Subcutaneous adipose tissue (tissue), 4 donors: ENCODE results near the gene GPBP1L1. TPM values are rescaled to one million over a fixed set of nuclear protein-coding genes. Genes with fewer than 3 reads are reported as not detected.

ENCODE experiments used
- total RNA-seq, 4 donors: library from RNA; depleted of rRNA; stranded (reverse); fragments of >200 nt; gene quantifications; one replicate each; pipeline ENCODE4 v1.1.0, GENCODE V29; 2016
- TF ChIP-seq, protein P1 (sequence below): fragments of 450-650 bp; IDR thresholded peaks from one replicate; pipeline ENCODE4 v1.5.1; 2016; ENCODE audit warnings: low read depth, mild to moderate bottlenecking, control low read depth, antibody characterized with exemption, moderate library complexity

The GPBP1L1 gene
- total RNA-seq, 4 donors from 2014 or later, result 85.3 to 124 (median 109) TPM

DNA sequence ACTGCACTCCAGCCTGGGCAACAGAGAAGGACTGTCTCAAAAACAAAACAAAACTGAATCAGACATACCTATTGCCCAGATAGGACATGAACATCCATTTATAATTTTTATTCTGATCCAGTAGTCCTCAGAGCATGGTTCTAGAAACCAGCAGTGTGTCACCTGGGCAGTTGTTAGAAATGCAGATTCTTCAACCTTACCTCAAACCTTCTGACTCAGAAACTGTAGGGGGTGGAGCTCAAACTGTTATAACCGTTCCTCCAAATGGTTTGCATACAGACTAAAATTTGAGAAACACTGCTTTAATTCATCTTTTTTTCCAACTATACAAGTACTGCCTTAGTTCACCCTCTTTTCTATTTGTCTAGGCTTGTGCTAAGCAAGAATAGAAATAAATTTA is 96.5 kb downstream of the GPBP1L1 start:
- TF ChIP-seq, protein P1, sequence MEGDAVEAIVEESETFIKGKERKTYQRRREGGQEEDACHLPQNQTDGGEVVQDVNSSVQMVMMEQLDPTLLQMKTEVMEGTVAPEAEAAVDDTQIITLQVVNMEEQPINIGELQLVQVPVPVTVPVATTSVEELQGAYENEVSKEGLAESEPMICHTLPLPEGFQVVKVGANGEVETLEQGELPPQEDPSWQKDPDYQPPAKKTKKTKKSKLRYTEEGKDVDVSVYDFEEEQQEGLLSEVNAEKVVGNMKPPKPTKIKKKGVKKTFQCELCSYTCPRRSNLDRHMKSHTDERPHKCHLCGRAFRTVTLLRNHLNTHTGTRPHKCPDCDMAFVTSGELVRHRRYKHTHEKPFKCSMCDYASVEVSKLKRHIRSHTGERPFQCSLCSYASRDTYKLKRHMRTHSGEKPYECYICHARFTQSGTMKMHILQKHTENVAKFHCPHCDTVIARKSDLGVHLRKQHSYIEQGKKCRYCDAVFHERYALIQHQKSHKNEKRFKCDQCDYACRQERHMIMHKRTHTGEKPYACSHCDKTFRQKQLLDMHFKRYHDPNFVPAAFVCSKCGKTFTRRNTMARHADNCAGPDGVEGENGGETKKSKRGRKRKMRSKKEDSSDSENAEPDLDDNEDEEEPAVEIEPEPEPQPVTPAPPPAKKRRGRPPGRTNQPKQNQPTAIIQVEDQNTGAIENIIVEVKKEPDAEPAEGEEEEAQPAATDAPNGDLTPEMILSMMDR, result no peak

DNA sequence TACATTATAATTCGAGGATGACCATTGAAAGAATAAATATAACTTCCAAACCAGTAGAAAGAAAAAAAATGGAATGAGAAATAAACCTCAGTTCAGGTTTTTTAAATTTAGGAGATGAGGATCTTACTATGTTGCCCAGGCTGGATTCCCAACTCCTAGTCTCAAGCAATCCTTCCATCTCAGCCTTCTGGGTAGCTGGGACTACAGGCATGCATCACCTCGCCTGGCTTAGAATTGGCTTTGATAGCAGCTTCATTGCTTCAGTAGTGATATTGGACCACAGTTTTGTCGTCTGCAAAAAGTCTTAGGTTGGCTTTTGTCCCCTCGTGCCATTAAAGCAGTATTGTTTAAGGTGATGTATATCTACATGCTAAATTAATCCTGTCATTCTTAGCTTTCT is 99.6 kb downstream of the GPBP1L1 start:
- TF ChIP-seq, protein P1, result no peak

DNA sequence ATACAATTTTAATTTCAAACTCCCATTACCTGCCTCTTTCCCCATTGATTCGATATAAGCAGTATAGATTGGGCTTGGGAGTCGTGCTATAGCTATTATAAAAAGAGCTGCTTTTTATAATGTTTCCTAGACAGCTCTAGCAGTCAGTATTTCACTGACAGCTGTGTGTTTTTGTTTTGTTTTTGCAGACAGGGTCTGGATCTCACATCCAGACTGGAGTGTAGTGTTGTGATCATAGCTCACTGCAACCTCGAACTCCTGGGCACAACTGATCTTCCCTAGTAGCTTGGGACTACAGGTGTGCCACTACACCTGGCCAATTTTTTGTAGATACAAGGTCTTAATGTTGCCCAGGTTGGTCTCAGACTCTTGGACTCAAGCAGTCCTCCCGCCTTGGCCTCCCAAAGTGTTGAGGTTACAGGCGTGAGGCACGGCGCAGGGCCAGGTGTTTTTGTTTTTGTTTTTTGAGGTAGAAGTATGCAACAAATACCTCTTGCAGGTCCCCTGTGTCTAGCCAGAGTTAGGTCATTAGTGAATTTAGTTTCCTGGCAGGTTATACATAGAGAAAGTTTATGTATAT is 100.7 kb downstream of the GPBP1L1 start:
- TF ChIP-seq, protein P1, result no peak

DNA sequence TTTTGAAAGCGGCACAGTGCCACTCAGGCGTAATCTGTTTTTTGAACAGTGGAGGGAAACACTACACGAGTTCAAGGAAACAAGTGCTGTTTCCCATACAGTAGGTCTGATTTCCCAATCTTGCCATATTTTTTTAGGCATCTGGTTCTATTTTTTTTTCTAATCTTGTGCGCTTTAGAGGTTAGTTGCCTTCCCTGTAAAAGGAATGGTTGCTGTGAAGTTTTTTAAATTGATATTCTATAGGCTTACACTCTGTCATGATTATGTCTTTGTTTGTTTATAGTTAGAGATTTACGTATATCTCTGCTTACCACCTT is 101.3 kb downstream of the GPBP1L1 start:
- TF ChIP-seq, protein P1, result no peak

DNA sequence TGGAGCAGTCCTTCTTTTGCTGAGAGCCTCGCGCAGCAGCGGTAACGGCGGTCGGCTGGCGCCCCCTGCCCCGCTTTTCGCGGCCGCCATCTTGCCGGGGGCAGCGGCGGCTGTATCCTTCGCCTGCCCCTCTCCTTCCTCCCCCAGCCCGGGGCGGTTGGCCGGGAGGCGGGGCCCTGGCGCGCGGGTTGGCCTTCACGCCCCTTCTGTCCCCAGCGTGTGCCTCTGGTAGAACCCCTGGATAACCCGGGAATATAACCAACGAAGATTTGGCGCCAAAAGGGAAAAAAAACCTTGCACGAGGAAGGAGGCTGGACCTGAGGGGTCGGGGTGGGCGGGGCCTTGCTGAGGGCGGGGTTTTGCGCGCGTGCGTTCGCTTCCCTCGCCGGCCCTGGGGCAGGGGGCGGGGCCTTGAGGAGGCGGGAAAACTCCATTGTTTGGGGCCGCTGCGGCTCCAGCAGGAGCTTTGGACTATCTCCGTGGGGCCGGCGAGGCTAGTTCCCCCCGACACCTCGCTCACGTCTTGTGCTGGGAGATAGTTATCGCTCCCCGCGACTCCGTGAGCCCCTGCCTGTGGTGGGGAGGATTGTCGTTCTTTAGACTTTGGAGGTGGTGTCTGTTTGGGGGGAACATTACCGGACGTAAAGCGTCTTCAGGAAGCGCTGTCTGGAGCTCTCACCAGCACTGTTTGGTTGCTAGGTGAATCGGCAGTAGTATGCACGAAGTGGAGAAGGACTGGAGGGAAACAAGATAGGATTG is 101.8 kb downstream of the GPBP1L1 start:
- TF ChIP-seq, protein P1, result no peak

DNA sequence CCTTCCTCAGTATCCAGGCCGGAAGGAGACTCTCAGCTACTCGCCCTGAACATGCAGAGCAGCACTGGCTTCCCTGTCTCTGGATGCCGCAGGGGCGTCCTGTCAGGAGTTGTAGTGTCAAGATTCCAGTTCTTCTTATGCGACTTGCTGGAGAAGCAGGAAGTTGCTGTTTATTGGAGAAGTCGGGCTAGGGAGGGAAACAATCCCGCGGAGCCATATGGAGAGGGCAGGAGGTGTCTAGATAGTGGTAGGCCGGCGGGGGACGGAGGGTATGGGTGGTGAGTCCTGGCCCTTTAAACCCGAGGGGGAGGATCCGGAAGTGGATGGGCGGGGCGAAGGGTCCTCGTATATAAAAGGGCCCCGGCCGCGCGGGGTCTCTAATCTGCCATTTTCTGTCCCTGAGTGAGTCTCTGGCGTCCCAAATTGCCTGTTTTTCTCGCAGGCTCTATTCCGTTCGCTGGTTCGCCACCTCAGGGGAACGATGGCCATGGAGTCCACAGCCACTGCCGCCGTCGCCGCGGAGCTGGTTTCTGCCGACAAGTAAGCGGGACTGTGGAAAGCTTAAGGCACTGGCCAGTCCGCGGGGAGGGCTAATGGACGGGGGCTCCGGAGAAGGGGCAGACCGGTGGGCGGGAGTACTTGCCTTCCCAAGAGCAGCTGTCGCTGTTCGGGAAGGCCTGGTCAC is 102.5 kb downstream of the GPBP1L1 start, which contains the start of gene NASP:
TSS of gene NASP (plus strand) at position 376 of the 685 bp plus-strand sequence. CDS start at position 482, 106 bp downstream.
- TF ChIP-seq, protein P1, result no peak

DNA sequence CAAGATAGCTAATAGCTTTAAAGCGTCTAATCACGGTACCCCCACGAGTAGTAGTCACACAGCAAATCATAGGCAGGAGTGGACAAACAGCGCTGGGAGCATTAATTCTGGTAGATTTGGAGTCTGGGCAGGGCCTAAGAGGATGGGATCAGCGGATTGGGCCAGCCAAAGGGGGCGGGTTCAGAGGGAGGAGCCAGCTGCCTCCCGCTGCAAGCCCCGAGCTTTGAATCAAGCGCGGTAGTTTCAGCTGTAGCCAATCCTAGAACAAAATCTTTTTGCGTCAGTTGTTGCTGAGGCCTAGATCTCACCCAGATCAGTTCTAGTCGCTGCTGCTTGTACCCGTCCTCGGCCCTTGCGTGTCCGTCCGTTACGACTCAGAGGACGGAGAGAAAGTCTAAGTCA is 103.1 kb downstream of the GPBP1L1 start:
- TF ChIP-seq, protein P1, result no peak
